ENCODE results near the gene TAS2R5. TPM values are rescaled to one million over a fixed set of nuclear protein-coding genes. Genes with fewer than 3 reads are reported as not detected.

TAS2R5 gene
- total RNA-seq, 1 experiment from 2014 or later = 0.92 TPM

- no peaks in the 10 kb centered on the region for H3K36me3 Mint-ChIP-seq (ENCODE audit: insufficient read depth in 1 of 3, low read depth in 3 of 3)
- H2BK5ac ChIP-seq (ENCODE audit: insufficient read length, low read length) = no peak overlapping the region
- no peaks in the 10 kb centered on the region for H3K27me3 ChIP-seq (ENCODE audit: insufficient read depth, low read length)
- H3K79me2 ChIP-seq (ENCODE audit: insufficient read depth, low read length) = no peaks in the 10 kb centered on the region
- no peak overlapping the region for H3K4me2 ChIP-seq (ENCODE audit: insufficient read depth, insufficient read length, low read length)
- peaks cover 4% of the 10 kb centered on the region for H3K27me3 Mint-ChIP-seq (ENCODE audit: low read depth)
- H4K5ac ChIP-seq (ENCODE audit: insufficient read length, low read depth, low read length) = no peak overlapping the region
- no peaks in the 10 kb centered on the region for H3K23me2 ChIP-seq (ENCODE audit: insufficient read length, low read depth, low read length, poor library complexity, severe bottlenecking)
- no peak overlapping the region for H4K91ac ChIP-seq (ENCODE audit: insufficient read length, low read depth, low read length)
- no peaks in the 10 kb centered on the region for H3K4me1 ChIP-seq (ENCODE audit: insufficient read depth, low read length)
- H3K18ac ChIP-seq (ENCODE audit: insufficient read length, low read depth, low read length) = no peak overlapping the region
- no peak overlapping the region for H2AFZ ChIP-seq (ENCODE audit: low read length)
- H2BK120ac ChIP-seq (ENCODE audit: low read depth, low read length, poor library complexity, severe bottlenecking) = no peak overlapping the region
- H3K9me3 Mint-ChIP-seq = no peaks in the 10 kb centered on the region
- no peak overlapping the region for H3K27ac Mint-ChIP-seq
- H3K23ac ChIP-seq (ENCODE audit: insufficient read length, low read depth, low read length) = no peak overlapping the region
- H3K9ac ChIP-seq (ENCODE audit: extremely low read depth, insufficient read length, low read length) = no peak overlapping the region
- H3K27ac ChIP-seq (ENCODE audit: insufficient read length, low read depth, low read length) = no peak overlapping the region
- H3T11ph ChIP-seq (ENCODE audit: low read length) = no peak overlapping the region
- no peak overlapping the region for H4K8ac ChIP-seq (replicated peaks; ENCODE audit: insufficient read length, low read depth, low read length)
- DNase-seq = no peak
- H3K9me3 ChIP-seq (ENCODE audit: control insufficient read depth, low read depth, low read length) = no peaks in the 10 kb centered on the region
- no peak overlapping the region for H2BK12ac ChIP-seq (ENCODE audit: insufficient read length, low read depth, low read length)
- H4K20me1 ChIP-seq (ENCODE audit: control insufficient read depth, insufficient read depth, insufficient read length) = no peaks in the 10 kb centered on the region
- H3K79me1 ChIP-seq (ENCODE audit: insufficient read depth, low read depth, low read length, poor library complexity, severe bottlenecking) = no peaks in the 10 kb centered on the region
- no peak overlapping the region for H3K56ac ChIP-seq (ENCODE audit: insufficient read length, low read depth, low read length)
- no peak overlapping the region for H3K4ac ChIP-seq (ENCODE audit: low read depth, low read length)
- H3K4me3 Mint-ChIP-seq = no peak overlapping the region
- H2BK20ac ChIP-seq (ENCODE audit: low read depth, low read length, poor library complexity, severe bottlenecking) = no peak overlapping the region
- TF ChIP-seq, protein P1, sequence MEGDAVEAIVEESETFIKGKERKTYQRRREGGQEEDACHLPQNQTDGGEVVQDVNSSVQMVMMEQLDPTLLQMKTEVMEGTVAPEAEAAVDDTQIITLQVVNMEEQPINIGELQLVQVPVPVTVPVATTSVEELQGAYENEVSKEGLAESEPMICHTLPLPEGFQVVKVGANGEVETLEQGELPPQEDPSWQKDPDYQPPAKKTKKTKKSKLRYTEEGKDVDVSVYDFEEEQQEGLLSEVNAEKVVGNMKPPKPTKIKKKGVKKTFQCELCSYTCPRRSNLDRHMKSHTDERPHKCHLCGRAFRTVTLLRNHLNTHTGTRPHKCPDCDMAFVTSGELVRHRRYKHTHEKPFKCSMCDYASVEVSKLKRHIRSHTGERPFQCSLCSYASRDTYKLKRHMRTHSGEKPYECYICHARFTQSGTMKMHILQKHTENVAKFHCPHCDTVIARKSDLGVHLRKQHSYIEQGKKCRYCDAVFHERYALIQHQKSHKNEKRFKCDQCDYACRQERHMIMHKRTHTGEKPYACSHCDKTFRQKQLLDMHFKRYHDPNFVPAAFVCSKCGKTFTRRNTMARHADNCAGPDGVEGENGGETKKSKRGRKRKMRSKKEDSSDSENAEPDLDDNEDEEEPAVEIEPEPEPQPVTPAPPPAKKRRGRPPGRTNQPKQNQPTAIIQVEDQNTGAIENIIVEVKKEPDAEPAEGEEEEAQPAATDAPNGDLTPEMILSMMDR (conservative IDR thresholded peaks at IDR 0.05) = 0 out of 3 replicates have a peak, but pooled peaks have one; percentile 1
- peaks cover 0 to 2% of the 10 kb centered on the region in 2 experiments; a peak in 1 of 4 replicates for H3K4me1 Mint-ChIP-seq
- no peak overlapping the region for H2AK5ac ChIP-seq (ENCODE audit: insufficient read length, low read length)
- no CpG with 5 or more reads among the region's 4 CpGs for WGBS (ENCODE audit: extremely low coverage, insufficient read length, low lambda C conversion rate)
- no peak overlapping the region for H3K14ac ChIP-seq (ENCODE audit: insufficient read depth, low read length)
- H2BK15ac ChIP-seq (ENCODE audit: low read depth, low read length) = no peak overlapping the region
Observed at GRCh38 chr7:141839256-141839655, 49.2 kb downstream of the TAS2R5 start.

All from H9 (cell line).